GM19467 (cell line): Measurements from ENCODE around the gene IDUA.
"Not testable (repeated sequence)": the region's sequence is repeated elsewhere in the genome, so short reads cannot be mapped to it uniquely, and the experiment has no call there.

ENCODE experiments used
- ATAC-seq: cut with Tn5 transposase; IDR thresholded peaks from one replicate; pipeline ENCODE4 v1.9.1; 2021; ENCODE audit warnings: mild to moderate bottlenecking, moderate library complexity; ENCODE audit not compliant: unreplicated experiment

IDUA gene

GRCh38 chr4:966266-967112, 20.4 kb upstream of the IDUA start:
- no peak for ATAC-seq

- no peak for ATAC-seq
Observed at GRCh38 chr4:967113-968104, 19.4 kb upstream of the IDUA start.

GRCh38 chr4:968221-968620, 18.6 kb upstream of the IDUA start:
- no peak for ATAC-seq

GRCh38 chr4:968621-969394, 18.0 kb upstream of the IDUA start:
- no peak for ATAC-seq

- ATAC-seq: no peak
Observed at GRCh38 chr4:970046-970745, 16.6 kb upstream of the IDUA start.

- ATAC-seq: no peak
Observed at GRCh38 chr4:970854-971520, 15.9 kb upstream of the IDUA start.

GRCh38 chr4:971666-972500, 15.0 kb upstream of the IDUA start:
- no peak for ATAC-seq

- peak; percentile 34 for ATAC-seq
Observed at GRCh38 chr4:972651-973424, 14.0 kb upstream of the IDUA start.

GRCh38 chr4:973431-974397, 13.1 kb upstream of the IDUA start, which contains the start of gene DGKQ:
Gene DGKQ, minus strand, starts transcription at chr4:973569. Its CDS starts 87 bp downstream, at chr4:973482.
- peak; percentile 59 for ATAC-seq

GRCh38 chr4:974668-975067, 12.2 kb upstream of the IDUA start:
- no peak for ATAC-seq

GRCh38 chr4:976016-976415, 10.8 kb upstream of the IDUA start:
- ATAC-seq: not testable (repeated sequence)

GRCh38 chr4:978957-979701, 7.7 kb upstream of the IDUA start:
- ATAC-seq: no peak

GRCh38 chr4:982291-982690, 4.6 kb upstream of the IDUA start:
- ATAC-seq: no peak

GRCh38 chr4:982814-983213, 4.0 kb upstream of the IDUA start:
- no peak for ATAC-seq

GRCh38 chr4:984336-985054, 2.3 kb upstream of the IDUA start:
- no peak for ATAC-seq
